Stimulated activated CD4-positive, alpha-beta T cell treated with anti-CD3 and anti-CD28 coated beads, Interleukin-4, amount 100 ng/mL, for 24 hours (primary cell): ENCODE data around the gene NR2F2.

Experiments
- DNase-seq: peaks from one replicate; pipeline ENCODE4 v3.0.0-alpha.2; 2020

The NR2F2 gene

GRCh38 chr15:96320703-96321638 lies 9.5 kb upstream of the NR2F2 start:
- no peak for DNase-seq

- DNase-seq, result no peak
These were observed 8.6 kb upstream of the NR2F2 start for GRCh38 chr15:96321639-96322535.

GRCh38 chr15:96322536-96323318 lies 7.8 kb upstream of the NR2F2 start:
- no peak for DNase-seq

GRCh38 chr15:96323319-96324145 lies 7.0 kb upstream of the NR2F2 start:
- no peak for DNase-seq

- DNase-seq, result no peak
These were observed 6.2 kb upstream of the NR2F2 start for GRCh38 chr15:96324192-96324895.

- no peak for DNase-seq
These were observed 5.5 kb upstream of the NR2F2 start for GRCh38 chr15:96324940-96325540.

- DNase-seq, result no peak
These were observed 4.8 kb upstream of the NR2F2 start for GRCh38 chr15:96325541-96326327.

GRCh38 chr15:96326328-96327154 lies 4.0 kb upstream of the NR2F2 start:
- DNase-seq, result no peak

- DNase-seq, result no peak
These were observed 3.3 kb upstream of the NR2F2 start for GRCh38 chr15:96327155-96327741.

- no peak for DNase-seq
These were observed 2.2 kb upstream of the NR2F2 start for GRCh38 chr15:96328181-96328876.

GRCh38 chr15:96328877-96329195 lies 1.7 kb upstream of the NR2F2 start:
- no peak for DNase-seq

GRCh38 chr15:96329403-96329981 lies 1.0 kb upstream of the NR2F2 start:
- no peak for DNase-seq

- no peak for DNase-seq
These were observed 443 bp upstream of the NR2F2 start for GRCh38 chr15:96330064-96330449.

- DNase-seq, result no peak
These were observed 844 bp downstream of the NR2F2 start for GRCh38 chr15:96331144-96331944.

GRCh38 chr15:96331945-96332636 lies 1.6 kb downstream of the NR2F2 start:
- DNase-seq, result no peak

GRCh38 chr15:96332637-96333121 lies 2.2 kb downstream of the NR2F2 start:
- DNase-seq, result no peak
